IMR-90 (cell line): ENCODE data around the gene ABCC4. TPM values are rescaled to one million over a fixed set of nuclear protein-coding genes. Genes with fewer than 3 reads are reported as not detected.
"Not testable (repeated sequence)": the region's sequence is repeated elsewhere in the genome, so short reads cannot be mapped to it uniquely, and the experiment has no call there.

ENCODE experiments used
- ATAC-seq: fragments of 200-7000 bp; cut with Tn5 transposase; 2 replicates; pipeline ENCODE4 v1.9.1; 2020; ENCODE audit warnings: low read depth, mild to moderate bottlenecking, moderate library complexity
- BruUV-seq: library from RNA; stranded (reverse); fragments of 400-500 nt; replicated peaks from 2 replicates; lab custom pipeline; 2021; lab: Mats Ljungman, UMichigan
- CTCF ChIA-PET: fragments of 300-600 bp; formaldehyde crosslinking; extraction: SDS; loops from one replicate; lab custom pipeline; 2021; ENCODE audit warnings: antibody characterized with exemption; lab: Yijun Ruan, JAX
- POLR2A ChIA-PET: fragments of 300-600 bp; sonication (Branson Sonifier 250); formaldehyde crosslinking; loops from one replicate; lab custom pipeline; 2022; ENCODE audit warnings: antibody characterized with exemption; ENCODE audit not compliant: unreplicated experiment; lab: Charles Lee
- DNase-seq: peaks from one replicate; pipeline ENCODE4 v3.0.0; 2013
- H2AFZ ChIP-seq: replicated peaks from 2 replicates; pipeline ENCODE3; 2013; ENCODE audit warnings: low read length, mild to moderate bottlenecking; ENCODE audit not compliant: poor library complexity
- H2AK5ac ChIP-seq: 2 replicates; pipeline ENCODE4 v1.6.1; 2013; ENCODE audit warnings: low read depth, low read length, inconsistent platforms
- H2AK9ac ChIP-seq: replicated peaks from 2 replicates; pipeline ENCODE3; 2013; ENCODE audit warnings: mild to moderate bottlenecking, low read depth, low read length, moderate library complexity; ENCODE audit not compliant: poor library complexity
- H2BK120ac ChIP-seq: 2 replicates; pipeline ENCODE4 v1.6.1; 2013; ENCODE audit warnings: low read depth, low read length, inconsistent platforms
- H2BK15ac ChIP-seq: 3 replicates; pipeline ENCODE4 v1.6.1; 2013; ENCODE audit warnings: low read depth, low read length, inconsistent platforms
- H2BK20ac ChIP-seq: 2 replicates; pipeline ENCODE4 v1.6.1; 2013; ENCODE audit warnings: low read depth, mild to moderate bottlenecking, inconsistent platforms, low read length, moderate library complexity
- H2BK5ac ChIP-seq: 2 replicates; pipeline ENCODE4 v1.6.1; 2013; ENCODE audit warnings: mild to moderate bottlenecking, low read depth, low read length, inconsistent platforms; ENCODE audit not compliant: poor library complexity, severe bottlenecking
- H3K14ac ChIP-seq: replicated peaks from 2 replicates; pipeline ENCODE4 v1.6.1; 2013; ENCODE audit warnings: low read depth, low read length, inconsistent platforms
- H3K18ac ChIP-seq: 2 replicates; pipeline ENCODE4 v1.6.1; 2013; ENCODE audit warnings: low read depth, low read length, control low read depth
- H3K23ac ChIP-seq: 2 replicates; pipeline ENCODE4 v1.6.1; 2013; ENCODE audit warnings: low read depth, low read length, inconsistent platforms
- H3K27ac ChIP-seq: 2 replicates; pipeline ENCODE4 v1.5.1; 2013; ENCODE audit warnings: mild to moderate bottlenecking, control low read depth, low read length; ENCODE audit not compliant: insufficient read depth
- H3K27me3 ChIP-seq: 2 replicates; pipeline ENCODE4 v1.6.1; 2013; ENCODE audit warnings: low read length; ENCODE audit not compliant: control insufficient read depth, insufficient read depth
- H3K36me3 ChIP-seq: 2 replicates; pipeline ENCODE4 v1.6.1; 2013; ENCODE audit warnings: low read length, mixed read lengths; ENCODE audit not compliant: control insufficient read depth, insufficient read depth
- H3K4ac ChIP-seq: 2 replicates; pipeline ENCODE4 v1.6.1; 2013; ENCODE audit warnings: low read depth, low read length, inconsistent platforms
- H3K4me1 ChIP-seq: 2 replicates; pipeline ENCODE4 v1.6.1; 2013; ENCODE audit warnings: low read length, mixed read lengths; ENCODE audit not compliant: control insufficient read depth, insufficient read depth
- H3K4me2 ChIP-seq: 2 replicates; pipeline ENCODE4 v1.6.1; 2013; ENCODE audit warnings: low read depth, mild to moderate bottlenecking, control low read depth, low read length, moderate library complexity
- H3K4me3 ChIP-seq: 2 replicates; pipeline ENCODE4 v1.5.1; 2013; ENCODE audit warnings: low read depth, mild to moderate bottlenecking, control low read depth, low read length, moderate library complexity; ENCODE audit not compliant: insufficient read depth
- H3K56ac ChIP-seq: 2 replicates; pipeline ENCODE4 v1.6.1; 2013; ENCODE audit warnings: low read length, inconsistent platforms; ENCODE audit not compliant: insufficient read depth; ENCODE audit errors: extremely low read depth
- H3K79me1 ChIP-seq, 2 experiments: 2 replicates each; pipeline ENCODE4 v1.6.1; 2013; ENCODE audit warnings: low read length in 2 of 2, inconsistent platforms in 1 of 2, low read depth in 1 of 2
- H3K9ac ChIP-seq: 2 replicates; pipeline ENCODE4 v1.6.1; 2013; ENCODE audit warnings: low read depth, low read length, control low read depth
- H3K9me1 ChIP-seq: 2 replicates; pipeline ENCODE4 v1.6.1; 2013; ENCODE audit warnings: low read length, inconsistent platforms; ENCODE audit not compliant: insufficient read depth
- H3K9me3 ChIP-seq: 2 replicates; pipeline ENCODE4 v1.6.1; 2013; ENCODE audit warnings: low read length; ENCODE audit not compliant: control insufficient read depth, insufficient read depth
- H4K20me1 ChIP-seq: 2 replicates; pipeline ENCODE4 v1.6.1; 2013; ENCODE audit warnings: low read length, inconsistent platforms; ENCODE audit not compliant: insufficient read depth
- H4K5ac ChIP-seq: 2 replicates; pipeline ENCODE4 v1.6.1; 2013; ENCODE audit warnings: mild to moderate bottlenecking, low read depth, low read length, control low read depth
- H4K8ac ChIP-seq, 2 experiments: 2 replicates each; pipeline ENCODE4 v1.6.1; 2013; ENCODE audit warnings: low read depth in 2 of 2, low read length in 2 of 2, control low read depth in 1 of 2, inconsistent platforms in 1 of 2
- H4K91ac ChIP-seq: 2 replicates; pipeline ENCODE4 v1.6.1; 2013; ENCODE audit warnings: low read depth, low read length, inconsistent platforms; ENCODE audit not compliant: insufficient read depth
- WGBS, 2 experiments: methylation state at CpG; one replicate each; pipeline versions ENCODE4 v1.1.5 to v1.1.7; 2013; ENCODE audit warnings: missing lambda C conversion rate in 2 of 2; ENCODE audit not compliant: insufficient read length in 1 of 2; ENCODE audit errors: extremely low coverage in 2 of 2; 5-methylcytosine and 5-hydroxymethylcytosine counted together
- dilution Hi-C: fragments of 300-500 bp; cut with HindIII; formaldehyde crosslinking; loops from one replicate; pipeline ENCODE4 v1.14.3; 2018; ENCODE audit warnings: low sequenced_read_pairs; ENCODE audit not compliant: unreplicated experiment
- in situ Hi-C: fragments of 300-500 bp; cut with MboI; formaldehyde crosslinking; loops from 3 replicates; pipeline ENCODE4 v1.14.3; 2019; ENCODE audit warnings: low sequenced_read_pairs, inconsistent platforms, mixed read lengths
- intact Hi-C: fragments of 100-400 bp; cut with micrococcal nuclease; formaldehyde crosslinking; loops from 2 replicates; pipeline ENCODE4 v1.10.0; 2022
- polyA plus RNA-seq, 3 experiments: library from polyadenylated mRNA; depleted of rRNA; stranded (reverse); fragments of >200 nt; gene quantifications; 2 replicates each; pipeline ENCODE4 v1.2.3, GENCODE V29; 2012; ENCODE audit warnings: low replicate concordance in 1 of 3
- total RNA-seq: library from RNA; depleted of rRNA; stranded (reverse); fragments of >200 nt; gene quantifications from 2 replicates; pipeline ENCODE4 v1.2.3, GENCODE V29; 2012

The ABCC4 gene
- total and polyA plus RNA-seq, 2 of the 4 experiments (the other 2 are of a cell fraction), result 16.6 to 41.4 TPM

DNA sequence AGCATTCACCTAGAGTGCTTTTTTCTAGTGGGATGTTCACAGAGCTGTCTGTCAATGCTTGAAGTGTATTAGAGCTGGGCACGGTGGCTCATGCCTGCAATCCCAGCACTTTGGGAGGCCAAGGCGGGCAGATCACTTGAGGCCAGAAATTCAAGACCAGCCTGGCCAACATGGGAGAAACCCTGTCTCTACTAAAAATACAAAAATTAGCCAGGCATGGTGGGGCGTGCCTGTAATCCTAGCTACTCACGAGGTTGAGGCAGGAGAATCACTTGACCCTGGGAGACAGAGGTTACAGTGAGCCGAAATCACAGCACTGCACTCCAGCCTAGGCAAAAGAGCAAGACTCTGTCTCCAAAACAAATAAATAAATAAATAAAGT lies 108.7 kb downstream of the ABCC4 start:
- dilution Hi-C loops, H4K5ac ChIP-seq, H3K9me3 ChIP-seq, H3K4me2 ChIP-seq, ATAC-seq, H2AK9ac ChIP-seq, H2BK5ac ChIP-seq, DNase-seq, H2AFZ ChIP-seq, H3K27me3 ChIP-seq, H4K20me1 ChIP-seq, H3K23ac ChIP-seq, H2BK15ac ChIP-seq, H3K56ac ChIP-seq, H3K9ac ChIP-seq, H3K4me3 ChIP-seq, BruUV-seq: not testable (repeated sequence)
- in situ Hi-C loops, result loop anchor here (5.0 to 10.0 kb wide), 2 partner anchors 182 to 210 kb away; no protein-coding TSS in a partner anchor
- peak overlapping the region; percentile 46; the same call in 1 of the 2 replicates for H3K4ac ChIP-seq
- WGBS, 2 experiments, result 88% methylated on average over 2 of the region's 5 CpGs; no CpG with 5 or more reads in 1 of the 2 experiments
- ChIA-PET CTCF (interaction anchor here (0.7 to 1.6 kb wide), 7 partner anchors 79 to 212 kb away, joined by 3 to 7 read pairs (median 3); no protein-coding TSS in a partner anchor), POLR2A (interaction anchor here (0.6 to 1.4 kb wide), 2 partner anchors 107 to 179 kb away, joined by 3 read pairs; no protein-coding TSS in a partner anchor)
- peaks cover 35% of the 10 kb centered on the region for H3K36me3 ChIP-seq
- H2BK120ac ChIP-seq, result peak overlapping the region; percentile 54; the same call in 1 of the 2 replicates
- peaks cover 27% of the 10 kb centered on the region; the same call in 1 of the 2 replicates for H3K4me1 ChIP-seq
- H3K27ac ChIP-seq, result peak overlapping the region; percentile 60; the same call in 1 of the 2 replicates
- intact Hi-C loops, result loop anchor here (5.0 kb wide), 1 partner anchor 90 kb away; no protein-coding TSS in a partner anchor
- peaks cover 7 to 67% of the 10 kb centered on the region in 2 experiments; a peak in 3 of 4 replicates for H3K79me1 ChIP-seq
- H4K8ac ChIP-seq, result peak overlapping the region in 1 of 2 experiments; percentile 34; a peak in 2 of 4 replicates
- peaks cover 11% of the 10 kb centered on the region for H3K9me1 ChIP-seq
- 0 out of 2 replicates have a peak overlapping the region, but pooled peaks have one; percentile 13 for H4K91ac ChIP-seq
- H2AK5ac ChIP-seq, result peak overlapping the region; percentile 11; the same call in 1 of the 2 replicates
- peak overlapping the region; percentile 40; the same call in 1 of the 2 replicates for H2BK20ac ChIP-seq
- 0 out of 2 replicates have a peak overlapping the region, but pooled peaks have one; percentile 4 for H3K14ac ChIP-seq
- H3K18ac ChIP-seq, result peak overlapping the region; percentile 36; the same call in 1 of the 2 replicates
